NCI-H1092 treated with DMSO at 0.1 percent for 48 hours (cell line): ENCODE measurements around the gene TOMM20L.

Experiments used
- DNase-seq: peaks from one replicate; lab custom pipeline; 2025; lab: John Stamatoyannopoulos, UW

The TOMM20L gene

GRCh38 chr14:58427281-58428117 lies 31.8 kb downstream of the TOMM20L start, which contains the start of the genes KIAA0586 and TIMM9:
Gene KIAA0586, plus strand, starts transcription at chr14:58427719. Its CDS starts 546 bp downstream, at chr14:58428265.
Gene TIMM9, minus strand, starts transcription at chr14:58427531. Its CDS starts 15,586 bp downstream, at chr14:58411945.
- peak; percentile 99 for DNase-seq

- peak; percentile 58 for DNase-seq
Measured at GRCh38 chr14:58428118-58428683, 32.5 kb downstream of the TOMM20L start.

- no peak for DNase-seq
Measured at GRCh38 chr14:58430156-58430555, 34.4 kb downstream of the TOMM20L start.

GRCh38 chr14:58439476-58439875 lies 43.7 kb downstream of the TOMM20L start:
- no peak for DNase-seq

DNA sequence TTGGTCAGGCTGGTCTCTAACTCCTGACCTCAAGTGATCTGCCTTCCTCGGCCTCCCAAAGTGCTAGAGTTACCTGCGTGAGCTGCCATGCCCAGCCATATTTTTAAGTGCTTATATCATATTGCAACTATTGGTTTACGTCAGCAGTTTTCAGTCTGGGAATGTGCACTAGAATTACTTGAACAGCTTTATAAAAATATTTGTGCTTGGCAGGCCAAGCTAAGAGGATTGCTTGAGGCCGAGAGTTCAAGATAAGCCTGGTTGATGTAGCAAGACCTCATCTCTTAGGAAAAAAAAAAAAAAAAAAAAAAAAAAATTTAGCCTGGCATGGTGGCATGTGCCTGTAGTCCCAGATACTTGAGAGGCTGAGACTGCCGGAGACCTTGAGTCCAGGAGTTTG lies 48.9 kb downstream of the TOMM20L start:
- DNase-seq: no peak

- no peak for DNase-seq
Measured at GRCh38 chr14:58455593-58456265, 60.0 kb downstream of the TOMM20L start.
